Hematopoietic multipotent progenitor cell treated with erythropoietin and hydrocortisone succinate and interleukin-3 and kit ligand, for 17 days (in vitro differentiated cells): Measurements from ENCODE around the gene ADCY2.

Source experiments
- DNase-seq: peaks from one replicate; pipeline ENCODE4 v3.0.0-alpha.2; 2015; ENCODE audit warnings: low spot score

The ADCY2 gene

GRCh38 chr5:7745882-7746610, 350.1 kb downstream of the ADCY2 start:
- DNase-seq: peak; percentile 30

DNA sequence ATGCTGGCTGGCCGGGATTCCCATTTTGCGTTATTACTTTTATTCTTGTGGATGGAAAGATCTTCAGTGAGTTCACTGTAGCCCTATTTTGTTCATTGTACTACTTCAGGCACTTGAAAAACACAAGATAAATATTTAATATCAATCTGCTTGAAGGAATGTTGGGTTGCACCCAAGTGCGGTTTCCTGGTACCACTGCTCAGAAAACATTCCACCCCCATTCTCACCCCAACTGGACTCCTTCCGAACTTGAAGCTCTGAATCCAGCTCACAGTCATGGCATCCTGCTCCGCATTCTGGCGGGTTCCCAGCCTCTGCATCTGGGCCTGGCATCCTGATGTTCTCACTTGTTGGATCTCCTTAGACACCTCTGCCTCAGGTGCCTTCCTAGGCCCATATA, 351.8 kb downstream of the ADCY2 start:
- no peak for DNase-seq

GRCh38 chr5:7749626-7750025, 353.7 kb downstream of the ADCY2 start:
- no peak for DNase-seq

DNA sequence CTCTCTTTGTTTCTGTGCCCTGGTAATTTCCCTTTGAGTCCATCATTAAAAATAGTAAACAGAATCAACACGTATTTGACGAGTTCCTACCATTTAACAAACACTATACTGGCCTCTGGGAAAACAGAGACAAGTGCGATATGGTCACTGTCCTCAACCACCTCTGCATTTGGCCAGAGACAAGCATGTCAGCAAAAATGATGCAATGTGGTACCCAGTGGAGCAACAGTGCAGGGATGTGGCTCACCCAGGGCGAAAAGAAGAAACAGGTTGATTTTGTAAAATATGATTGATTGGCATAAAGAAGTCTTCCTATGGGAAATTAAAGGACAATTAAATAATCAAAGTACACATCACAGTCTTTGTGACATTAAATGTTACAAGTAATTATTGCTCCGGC, 355.9 kb downstream of the ADCY2 start:
- no peak for DNase-seq

- DNase-seq: no peak
Measured at GRCh38 chr5:7753181-7753580, 357.2 kb downstream of the ADCY2 start.

DNA sequence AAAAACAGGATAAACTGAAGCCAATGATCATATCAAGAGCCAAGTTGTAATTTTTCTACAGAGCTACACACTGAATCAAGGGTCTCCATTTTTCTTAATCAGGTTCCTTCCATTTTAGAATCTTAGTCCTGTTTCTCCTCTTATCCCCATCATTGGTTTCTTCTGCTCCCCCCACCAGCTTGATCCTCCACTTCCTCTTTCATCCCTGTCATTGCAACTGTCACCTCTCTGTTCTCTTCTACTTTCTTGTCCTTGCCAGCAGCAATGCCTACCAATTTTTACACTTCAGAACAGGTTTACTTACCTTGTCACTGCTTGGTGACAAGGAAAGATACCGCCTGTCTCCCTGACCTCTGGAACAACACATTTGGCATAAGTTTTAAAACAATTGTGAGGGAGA, 357.7 kb downstream of the ADCY2 start:
- DNase-seq: no peak

- no peak for DNase-seq
Measured at GRCh38 chr5:7754490-7754889, 358.6 kb downstream of the ADCY2 start.

- DNase-seq: no peak
Measured at GRCh38 chr5:7754997-7755596, 359.2 kb downstream of the ADCY2 start.

- no peak for DNase-seq
Measured at GRCh38 chr5:7755958-7756357, 360.0 kb downstream of the ADCY2 start.

DNA sequence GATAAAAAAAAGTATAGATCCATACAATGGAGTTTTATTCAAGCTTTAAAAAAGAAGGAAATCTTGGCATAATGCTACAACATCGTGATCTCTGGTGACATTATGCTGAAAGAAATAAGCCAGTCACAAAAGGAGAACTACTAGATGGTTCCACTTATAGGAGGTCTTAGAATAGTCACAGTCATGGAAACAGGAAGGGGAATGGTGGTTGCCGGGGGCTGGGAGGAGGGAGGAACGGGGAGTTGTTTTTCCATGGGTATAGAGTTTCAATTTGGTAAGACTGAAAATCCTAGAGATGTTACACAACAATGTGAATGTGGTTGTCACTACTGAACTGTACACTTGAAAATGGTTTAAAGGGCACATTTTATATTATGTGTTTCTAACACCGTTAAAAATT, 360.5 kb downstream of the ADCY2 start:
- DNase-seq: no peak

- no peak for DNase-seq
Measured at GRCh38 chr5:7759257-7759871, 363.4 kb downstream of the ADCY2 start.

DNA sequence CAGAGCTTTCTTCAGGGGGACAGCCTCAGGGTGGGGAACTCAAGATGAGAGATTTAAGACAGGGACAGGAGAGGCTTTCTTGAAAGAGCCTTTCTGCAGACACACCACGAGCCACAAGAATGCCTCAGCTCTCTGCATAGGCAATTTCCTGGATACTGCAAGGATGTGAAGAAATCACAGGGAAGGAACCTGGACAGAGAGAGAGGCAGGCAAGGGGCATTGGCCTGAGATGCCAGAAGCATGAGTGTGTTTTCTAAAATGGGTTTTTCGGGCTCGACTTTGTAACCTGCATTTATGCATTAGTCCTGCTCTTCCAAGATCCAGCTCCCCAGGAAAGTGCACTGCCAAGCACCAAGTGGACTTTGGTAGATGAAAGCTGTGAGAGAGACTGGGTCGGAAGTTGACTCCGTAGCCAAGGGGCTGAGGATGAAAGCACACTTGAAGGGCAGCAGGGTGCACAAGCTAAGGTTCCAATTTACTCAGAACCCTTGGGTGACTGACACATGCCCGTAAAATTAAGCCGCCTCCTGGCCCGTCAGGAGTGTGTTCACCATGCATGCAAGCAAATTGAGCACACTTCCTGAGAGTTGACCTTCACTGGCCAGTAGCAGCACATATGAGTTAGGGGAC, 364.1 kb downstream of the ADCY2 start:
- DNase-seq: no peak

GRCh38 chr5:7762267-7762666, 366.3 kb downstream of the ADCY2 start:
- DNase-seq: no peak

DNA sequence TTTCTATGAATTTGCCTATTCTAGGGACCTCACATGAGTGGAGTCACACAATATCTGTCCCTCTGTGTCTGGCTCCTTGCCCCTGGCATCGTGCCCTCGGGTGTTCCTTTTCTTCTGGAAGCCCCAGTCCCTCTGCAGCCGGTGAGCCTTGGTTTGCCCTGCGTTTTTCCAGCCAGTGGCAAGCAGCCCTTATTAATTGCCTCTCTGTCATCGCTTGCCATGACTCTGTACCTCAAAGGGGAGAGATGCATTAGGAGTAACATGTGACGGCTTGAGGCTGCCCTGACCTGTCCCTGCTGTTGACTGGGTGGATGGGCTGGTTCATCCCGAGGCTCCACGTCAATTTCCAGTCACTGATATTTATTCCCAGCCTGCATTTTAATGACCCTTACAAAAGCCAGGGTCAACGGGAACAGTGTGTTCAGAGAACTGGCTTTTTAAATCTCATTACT, 367.7 kb downstream of the ADCY2 start:
- DNase-seq: no peak

DNA sequence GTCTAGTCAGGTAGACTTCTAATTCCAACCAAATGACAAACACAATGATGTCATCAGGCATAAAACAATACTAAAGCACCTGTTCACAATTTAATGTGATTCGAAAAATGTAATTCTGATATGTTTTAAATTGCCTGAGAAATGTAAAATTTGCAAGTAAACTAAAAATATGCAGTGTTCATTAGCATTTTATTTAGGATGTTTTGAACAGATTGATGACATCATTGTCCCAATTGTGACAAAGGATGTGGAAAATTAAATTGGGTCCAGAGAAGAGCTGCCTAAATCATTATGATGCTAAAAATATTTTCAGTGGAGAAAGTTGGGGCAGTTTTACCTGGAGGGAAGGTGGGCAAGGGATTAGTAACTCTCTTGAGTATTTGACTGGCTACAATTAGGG, 368.5 kb downstream of the ADCY2 start:
- DNase-seq: no peak

GRCh38 chr5:7770436-7770835, 374.5 kb downstream of the ADCY2 start:
- no peak for DNase-seq

DNA sequence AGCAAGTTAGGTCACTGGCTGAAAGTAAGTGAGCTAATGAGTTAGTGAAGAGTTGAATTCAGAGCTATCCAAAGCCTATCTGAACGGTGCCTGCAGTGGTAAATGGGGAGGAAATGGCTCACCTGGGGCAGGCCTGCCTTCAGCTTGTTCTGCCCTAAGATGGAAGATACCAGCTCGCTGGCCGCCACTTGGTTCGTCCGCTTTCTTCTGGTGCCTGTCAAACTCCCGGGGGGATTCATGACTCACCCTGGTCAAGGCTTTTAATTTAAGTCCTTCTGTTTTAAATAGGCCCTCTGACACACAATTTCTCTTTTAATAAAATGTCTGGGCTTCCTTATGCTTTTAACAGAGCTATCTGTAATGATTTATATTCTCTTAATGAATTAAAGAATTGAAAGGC, 376.2 kb downstream of the ADCY2 start:
- DNase-seq: no peak

- DNase-seq: no peak
Measured at GRCh38 chr5:7773178-7773577, 377.2 kb downstream of the ADCY2 start.

DNA sequence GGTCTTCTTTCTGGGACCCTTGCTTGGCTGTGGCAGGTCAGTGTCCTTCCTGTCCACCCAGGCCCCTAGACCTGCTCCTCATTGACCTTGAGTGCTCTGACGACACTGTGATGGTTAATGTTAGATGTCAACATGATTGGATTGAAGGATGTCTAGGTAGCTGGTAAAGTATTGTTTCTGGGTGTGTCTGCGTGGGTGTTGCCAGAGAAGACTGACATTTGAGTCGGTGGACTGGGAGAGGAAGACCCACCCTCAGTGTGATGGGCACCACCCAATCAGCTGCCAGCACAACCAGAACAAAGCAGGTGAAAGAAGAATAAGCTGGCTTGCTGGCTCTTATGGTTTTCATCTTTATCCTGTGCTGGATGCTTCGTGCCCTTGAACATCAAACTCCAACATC, 380.5 kb downstream of the ADCY2 start:
- DNase-seq: no peak

- DNase-seq: no peak
Measured at GRCh38 chr5:7779019-7780005, 383.4 kb downstream of the ADCY2 start.

DNA sequence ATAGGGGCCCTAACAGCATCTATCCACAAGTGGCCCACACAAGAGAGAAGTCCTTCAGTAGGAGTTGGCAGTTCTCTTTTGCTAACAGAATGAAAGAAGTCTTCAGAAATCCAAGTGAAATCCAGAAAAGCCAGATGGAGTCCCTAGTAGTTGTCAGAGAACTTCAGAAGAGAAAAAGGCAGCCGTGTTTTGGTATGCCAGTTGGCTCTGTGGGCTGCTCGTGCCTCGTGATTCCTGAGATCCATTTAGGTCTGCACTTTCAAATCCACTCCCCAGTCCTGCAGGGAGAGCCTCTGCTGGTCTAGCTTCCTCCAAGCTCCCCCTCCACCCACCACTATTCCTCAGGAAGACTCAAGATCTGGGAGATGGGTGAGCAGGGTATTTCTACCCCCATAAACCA, 386.0 kb downstream of the ADCY2 start:
- DNase-seq: no peak
